Activated CD4-positive, alpha-beta T cell treated with anti-CD3 and anti-CD28 coated beads, Interleukin-2, Interleukin-4, amounts not matched to agents 100 ng/mL and 50 ng/mL, durations not matched to agents 16 hours and 8 hours (primary cell): ENCODE results near the gene PSMA3.

Source experiments
- DNase-seq: peaks from one replicate; pipeline ENCODE4 v3.0.0-alpha.2; 2020; ENCODE audit warnings: low spot score

The PSMA3 gene

GRCh38 chr14:58272588-58273372 lies 28.1 kb downstream of the PSMA3 start:
- DNase-seq, result no peak

GRCh38 chr14:58274881-58275280 lies 30.2 kb downstream of the PSMA3 start:
- DNase-seq, result no peak

- DNase-seq, result no peak
Measured at GRCh38 chr14:58275527-58276190, 31.0 kb downstream of the PSMA3 start.

- no peak for DNase-seq
Measured at GRCh38 chr14:58276208-58276607, 31.6 kb downstream of the PSMA3 start.

- DNase-seq, result no peak
Measured at GRCh38 chr14:58278177-58278576, 33.5 kb downstream of the PSMA3 start.

GRCh38 chr14:58280954-58281787 lies 36.5 kb downstream of the PSMA3 start:
- DNase-seq, result peak; percentile 51

GRCh38 chr14:58281969-58282368 lies 37.3 kb downstream of the PSMA3 start:
- DNase-seq, result no peak

GRCh38 chr14:58282925-58283593 lies 38.4 kb downstream of the PSMA3 start:
- no peak for DNase-seq

- no peak for DNase-seq
Measured at GRCh38 chr14:58283730-58284129, 39.1 kb downstream of the PSMA3 start.

GRCh38 chr14:58285132-58285531 lies 40.5 kb downstream of the PSMA3 start:
- no peak for DNase-seq

- no peak for DNase-seq
Measured at GRCh38 chr14:58287607-58288042, 43.0 kb downstream of the PSMA3 start.

- no peak for DNase-seq
Measured at GRCh38 chr14:58288106-58288792, 43.6 kb downstream of the PSMA3 start.

- no peak for DNase-seq
Measured at GRCh38 chr14:58291646-58292045, 47.0 kb downstream of the PSMA3 start.

- DNase-seq, result no peak
Measured at GRCh38 chr14:58292187-58292586, 47.5 kb downstream of the PSMA3 start.

- no peak for DNase-seq
Measured at GRCh38 chr14:58294201-58294600, 49.6 kb downstream of the PSMA3 start.

GRCh38 chr14:58296726-58297125 lies 52.1 kb downstream of the PSMA3 start:
- DNase-seq, result no peak

GRCh38 chr14:58297412-58297761 lies 52.7 kb downstream of the PSMA3 start:
- DNase-seq, result no peak

- peak; percentile 99 for DNase-seq
Measured at GRCh38 chr14:58297762-58298476, 53.3 kb downstream of the PSMA3 start.

- DNase-seq, result peak; percentile 46
Measured at GRCh38 chr14:58298477-58299400, 54.1 kb downstream of the PSMA3 start, which contains the start of gene ARID4A. ARID4A (plus strand) TSS chr14:58298555; CDS start chr14:58299855, 1,300 bp downstream.
